ENCODE measurements around the gene TMEM205.
"Not testable (repeated sequence)": the region's sequence is repeated elsewhere in the genome, so short reads cannot be mapped to it uniquely, and the experiment has no call there.

TMEM205 gene

GRCh38 chr19:11373166-11373884 is 27.3 kb upstream of the TMEM205 start:
- FAIRE-seq: no peak
- DNase-seq (ENCODE audit: low spot score): no peak

- DNase-seq (ENCODE audit: low spot score) (no peak), FAIRE-seq (no peak)
These were observed 24.7 kb upstream of the TMEM205 start for GRCh38 chr19:11370744-11371143.

- no peak for FAIRE-seq
- DNase-seq (ENCODE audit: low spot score): no peak
These were observed 21.5 kb upstream of the TMEM205 start for GRCh38 chr19:11367528-11367927.

GRCh38 chr19:11365557-11366117 is 19.6 kb upstream of the TMEM205 start:
- FAIRE-seq: no peak
- no peak for DNase-seq (ENCODE audit: low spot score)

- DNase-seq (ENCODE audit: low spot score) (no peak), FAIRE-seq (no peak)
These were observed 18.9 kb upstream of the TMEM205 start for GRCh38 chr19:11364935-11365334.

- DNase-seq (ENCODE audit: low spot score) (no peak), FAIRE-seq (no peak)
These were observed 18.3 kb upstream of the TMEM205 start for GRCh38 chr19:11364296-11364904.

- DNase-seq (ENCODE audit: low spot score): no peak
- no peak for FAIRE-seq
These were observed 17.8 kb upstream of the TMEM205 start for GRCh38 chr19:11363881-11364280.

GRCh38 chr19:11361771-11362731 is 16.0 kb upstream of the TMEM205 start:
- DNase-seq (ENCODE audit: low spot score) (no peak), FAIRE-seq (no peak)

GRCh38 chr19:11361037-11361770 is 15.1 kb upstream of the TMEM205 start:
- FAIRE-seq (no peak), DNase-seq (ENCODE audit: low spot score) (no peak)

- no peak for FAIRE-seq
- DNase-seq (ENCODE audit: low spot score): no peak
These were observed 13.4 kb upstream of the TMEM205 start for GRCh38 chr19:11359421-11359820.

- no peak for FAIRE-seq
- no peak for DNase-seq (ENCODE audit: low spot score)
These were observed 10.8 kb upstream of the TMEM205 start for GRCh38 chr19:11356676-11357550.

- no peak for FAIRE-seq
- DNase-seq (ENCODE audit: low spot score): no peak
These were observed 10.0 kb upstream of the TMEM205 start for GRCh38 chr19:11356074-11356397.

GRCh38 chr19:11355160-11356073 is 9.3 kb upstream of the TMEM205 start, which contains the start of gene PLPPR2:
TSS of gene PLPPR2 (plus strand) at chr19:11355432. CDS start at chr19:11357674, 2,242 bp downstream.
- DNase-seq (ENCODE audit: low spot score): peak; percentile 44
- no peak for FAIRE-seq

GRCh38 chr19:11354102-11354501 is 8.0 kb upstream of the TMEM205 start:
- not testable (repeated sequence) for DNase-seq (ENCODE audit: low spot score); FAIRE-seq

GRCh38 chr19:11349171-11349570 is 3.1 kb upstream of the TMEM205 start:
- no peak for DNase-seq (ENCODE audit: low spot score)
- FAIRE-seq: no peak

GRCh38 chr19:11347546-11348039 is 1.5 kb upstream of the TMEM205 start:
- FAIRE-seq: no peak

GRCh38 chr19:11345122-11345803 is 805 bp downstream of the TMEM205 start:
- no peak for FAIRE-seq
- DNase-seq (ENCODE audit: low spot score): peak; percentile 15

More at GRCh38 chr19:11347546-11348039, 1.5 kb upstream of the TMEM205 start:
- DNase-seq (ENCODE audit: low spot score): no peak

GRCh38 chr19:11342429-11342828 is 3.6 kb downstream of the TMEM205 start:
- FAIRE-seq (no peak), DNase-seq (ENCODE audit: low spot score) (no peak)

Measured in RCC 7860 (cell line).